Trophoblast cell (in vitro differentiated cells and primary cell): ENCODE measurements around the gene PEX11A.

Source experiments
- DNase-seq, 2 donors: peaks; one replicate each; pipeline ENCODE4 v3.0.0-alpha.2; 2016
- H2AFZ ChIP-seq: 2 replicates; pipeline ENCODE4 v1.6.1; 2013; ENCODE audit warnings: low read length, moderate library complexity, mild to moderate bottlenecking; ENCODE audit not compliant: insufficient read depth, poor library complexity
- H2AK5ac ChIP-seq: 2 replicates; pipeline ENCODE4 v1.6.1; 2013; ENCODE audit warnings: mild to moderate bottlenecking, low read length
- H2BK120ac ChIP-seq: 2 replicates; pipeline ENCODE4 v1.6.1; 2013; ENCODE audit warnings: low read length, mild to moderate bottlenecking, moderate library complexity; ENCODE audit not compliant: insufficient read depth, poor library complexity
- H2BK12ac ChIP-seq: 2 replicates; pipeline ENCODE4 v1.6.1; 2013; ENCODE audit warnings: mild to moderate bottlenecking, low read length, moderate library complexity
- H2BK5ac ChIP-seq: 2 replicates; pipeline ENCODE4 v1.6.1; 2013; ENCODE audit warnings: low read length, low read depth, moderate library complexity, mild to moderate bottlenecking; ENCODE audit not compliant: poor library complexity
- H3K14ac ChIP-seq: 2 replicates; pipeline ENCODE4 v1.6.1; 2013; ENCODE audit warnings: mild to moderate bottlenecking, low read length
- H3K18ac ChIP-seq: 2 replicates; pipeline ENCODE4 v1.6.1; 2013; ENCODE audit warnings: mild to moderate bottlenecking, low read length
- H3K23ac ChIP-seq: 2 replicates; pipeline ENCODE4 v1.6.1; 2013; ENCODE audit warnings: low read length
- H3K27ac ChIP-seq: 2 replicates; pipeline ENCODE4 v1.5.1; 2013; ENCODE audit warnings: low read depth, mild to moderate bottlenecking, inconsistent platforms, low read length, moderate library complexity
- H3K27me3 ChIP-seq: 2 replicates; pipeline ENCODE4 v1.6.1; 2013; ENCODE audit warnings: inconsistent platforms, mild to moderate bottlenecking, low read length, moderate library complexity; ENCODE audit not compliant: insufficient read depth
- H3K36me3 ChIP-seq, 2 experiments: 1 replicate in 1 of 2; 2 replicates in 1 of 2; pipeline ENCODE4 v1.6.1; 2013; ENCODE audit warnings: low read length in 2 of 2, mild to moderate bottlenecking in 2 of 2, moderate library complexity in 1 of 2; ENCODE audit not compliant: insufficient read depth in 2 of 2, control insufficient read depth in 1 of 2
- H3K4ac ChIP-seq: 2 replicates; pipeline ENCODE4 v1.6.1; 2013; ENCODE audit warnings: low read depth, mild to moderate bottlenecking, low read length, moderate library complexity
- H3K4me1 ChIP-seq, 2 experiments: 1 replicate in 1 of 2; 2 replicates in 1 of 2; pipeline ENCODE4 v1.6.1; 2013; ENCODE audit warnings: low read length in 2 of 2, mild to moderate bottlenecking in 2 of 2, moderate library complexity in 1 of 2; ENCODE audit not compliant: insufficient read depth in 2 of 2, control insufficient read depth in 1 of 2
- H3K4me2 ChIP-seq: 2 replicates; pipeline ENCODE4 v1.6.1; 2013; ENCODE audit warnings: inconsistent platforms, mild to moderate bottlenecking, low read length, moderate library complexity
- H3K4me3 ChIP-seq: 2 replicates; pipeline ENCODE4 v1.5.1; 2013; ENCODE audit warnings: mild to moderate bottlenecking, low read depth, low read length, inconsistent platforms
- H3K79me1 ChIP-seq: one replicate; pipeline ENCODE4 v1.6.1; 2013; ENCODE audit warnings: low read length
- H3K79me2 ChIP-seq: 2 replicates; pipeline ENCODE4 v1.6.1; 2013; ENCODE audit warnings: low read length, mild to moderate bottlenecking; ENCODE audit not compliant: control insufficient read depth, insufficient read depth, poor library complexity
- H3K9ac ChIP-seq: 2 replicates; pipeline ENCODE4 v1.6.1; 2013; ENCODE audit warnings: mild to moderate bottlenecking, low read length
- H3K9me3 ChIP-seq: 2 replicates; pipeline ENCODE4 v1.6.1; 2013; ENCODE audit warnings: low read depth, mild to moderate bottlenecking, control low read depth, inconsistent platforms, low read length; ENCODE audit not compliant: insufficient read depth
- H4K12ac ChIP-seq: 2 replicates; pipeline ENCODE4 v1.6.1; 2013; ENCODE audit warnings: low read depth, mild to moderate bottlenecking, low read length, moderate library complexity
- H4K8ac ChIP-seq: 2 replicates; pipeline ENCODE4 v1.6.1; 2013; ENCODE audit warnings: low read depth, mild to moderate bottlenecking, low read length, moderate library complexity
- H4K91ac ChIP-seq: one replicate; pipeline ENCODE4 v1.6.1; 2013; ENCODE audit warnings: low read depth, mild to moderate bottlenecking, low read length, moderate library complexity
- WGBS: extraction: QIAGEN DNeasy Blood & Tissue Kit; methylation state at CpG from one replicate; pipeline ENCODE4 v1.1.7; 2013; ENCODE audit warnings: missing lambda C conversion rate; ENCODE audit not compliant: insufficient read length, insufficient coverage; ENCODE audit errors: extremely low coverage; 5-methylcytosine and 5-hydroxymethylcytosine counted together

Gene PEX11A

GRCh38 chr15:89645680-89646079 is 44.9 kb downstream of the PEX11A start:
- no peak overlapping the region for H3K18ac ChIP-seq
- H3K9me3 ChIP-seq = peaks cover 3% of the 10 kb centered on the region
- H3K4me1 ChIP-seq = no peaks in the 10 kb centered on the region
- no peak overlapping the region for H3K4ac ChIP-seq
- peaks cover 30 to 35% of the 10 kb centered on the region in 2 experiments for H3K36me3 ChIP-seq
- H3K9ac ChIP-seq = no peak overlapping the region
- H3K27ac ChIP-seq = no peak overlapping the region
- H2AFZ ChIP-seq = no peak overlapping the region
- no peak overlapping the region for H4K12ac ChIP-seq
- no peak overlapping the region for H2AK5ac ChIP-seq
- no peak for DNase-seq
- H2BK5ac ChIP-seq = no peak overlapping the region
- no CpG with 5 or more reads among the region's 8 CpGs for WGBS
- H3K79me1 ChIP-seq = no peaks in the 10 kb centered on the region
- H3K14ac ChIP-seq = no peak overlapping the region
- H3K27me3 ChIP-seq = no peaks in the 10 kb centered on the region
- H4K91ac ChIP-seq = no peak overlapping the region
- H2BK120ac ChIP-seq = no peak overlapping the region
- no peak overlapping the region for H3K4me3 ChIP-seq
- no peak overlapping the region for H3K23ac ChIP-seq
- no peak overlapping the region for H4K8ac ChIP-seq
- H3K4me2 ChIP-seq = no peak overlapping the region
- no peak overlapping the region for H2BK12ac ChIP-seq
- no peaks in the 10 kb centered on the region for H3K79me2 ChIP-seq

- H3K27ac ChIP-seq = no peak overlapping the region
- H3K18ac ChIP-seq = no peak overlapping the region
- no peak overlapping the region for H2BK12ac ChIP-seq
- H3K4me3 ChIP-seq = no peak overlapping the region
- H3K79me2 ChIP-seq = no peaks in the 10 kb centered on the region
- no peak overlapping the region for H3K9ac ChIP-seq
- no peak overlapping the region for H3K4me2 ChIP-seq
- H3K27me3 ChIP-seq = no peaks in the 10 kb centered on the region
- no peak overlapping the region for H2AFZ ChIP-seq
- WGBS = no CpG with 5 or more reads among the region's 16 CpGs
- no peaks in the 10 kb centered on the region for H3K79me1 ChIP-seq
- H2BK5ac ChIP-seq = no peak overlapping the region
- no peak overlapping the region for H4K91ac ChIP-seq
- peaks cover 3% of the 10 kb centered on the region for H3K9me3 ChIP-seq
- no peak overlapping the region for H2AK5ac ChIP-seq
- H3K23ac ChIP-seq = no peak overlapping the region
- H3K14ac ChIP-seq = no peak overlapping the region
- H3K4ac ChIP-seq = no peak overlapping the region
- no peak overlapping the region for H4K8ac ChIP-seq
- H4K12ac ChIP-seq = no peak overlapping the region
- H2BK120ac ChIP-seq = no peak overlapping the region
- peak; percentile 77 to 83 for DNase-seq
- H3K4me1 ChIP-seq = no peaks in the 10 kb centered on the region
- peaks cover 25 to 28% of the 10 kb centered on the region in 2 experiments for H3K36me3 ChIP-seq
Measured at GRCh38 chr15:89642106-89642505, 48.4 kb downstream of the PEX11A start.

- WGBS = no CpG with 5 or more reads among the region's 5 CpGs
- Histone ChIP-seq H3K27ac (no peak overlapping the region), H3K27me3 (no peaks in the 10 kb centered on the region), H2BK5ac (no peak overlapping the region), H2AK5ac (no peak overlapping the region), H2AFZ (no peak overlapping the region), H2BK12ac (no peak overlapping the region), H4K12ac (no peak overlapping the region), H3K4me3 (no peak overlapping the region), H4K8ac (no peak overlapping the region), H3K18ac (no peak overlapping the region), H3K23ac (no peak overlapping the region), H3K79me2 (no peaks in the 10 kb centered on the region), H3K9me3 (peaks cover 3% of the 10 kb centered on the region), H3K4ac (no peak overlapping the region), H3K36me3 (peaks cover 18 to 22% of the 10 kb centered on the region in 2 experiments), H3K4me1 (no peaks in the 10 kb centered on the region), H3K4me2 (no peak overlapping the region), H3K14ac (no peak overlapping the region), H2BK120ac (no peak overlapping the region), H4K91ac (no peak overlapping the region), H3K9ac (no peak overlapping the region), H3K79me1 (no peaks in the 10 kb centered on the region)
- DNase-seq = no peak
Measured at GRCh38 chr15:89641053-89641452, 49.5 kb downstream of the PEX11A start.

- Histone ChIP-seq H3K4ac (no peak overlapping the region), H3K27me3 (no peaks in the 10 kb centered on the region), H2AK5ac (no peak overlapping the region), H3K9ac (no peak overlapping the region), H2BK120ac (no peak overlapping the region), H4K91ac (no peak overlapping the region), H3K14ac (no peak overlapping the region), H2BK12ac (no peak overlapping the region), H4K8ac (no peak overlapping the region), H3K27ac (no peak overlapping the region), H3K9me3 (peaks cover 3% of the 10 kb centered on the region), H3K4me1 (no peaks in the 10 kb centered on the region), H3K79me2 (no peaks in the 10 kb centered on the region), H3K4me2 (no peak overlapping the region), H3K36me3 (peaks cover 13 to 16% of the 10 kb centered on the region in 2 experiments), H3K79me1 (no peaks in the 10 kb centered on the region), H2BK5ac (no peak overlapping the region), H4K12ac (no peak overlapping the region), H3K4me3 (no peak overlapping the region), H2AFZ (no peak overlapping the region), H3K23ac (no peak overlapping the region), H3K18ac (no peak overlapping the region)
- no CpG with 5 or more reads among the region's 5 CpGs for WGBS
- no peak for DNase-seq
Measured at GRCh38 chr15:89640245-89640644, 50.3 kb downstream of the PEX11A start.
